Measurements from ENCODE around the gene TP53INP2. TPM values are rescaled to one million over a fixed set of nuclear protein-coding genes. Genes with fewer than 3 reads are reported as not detected.

The TP53INP2 gene
- total and polyA plus RNA-seq, 2 of the 8 experiments (the other 6 are each of a cell fraction or from before 2014, with no cell fraction given) = 2.4 to 4.8 TPM

DNA sequence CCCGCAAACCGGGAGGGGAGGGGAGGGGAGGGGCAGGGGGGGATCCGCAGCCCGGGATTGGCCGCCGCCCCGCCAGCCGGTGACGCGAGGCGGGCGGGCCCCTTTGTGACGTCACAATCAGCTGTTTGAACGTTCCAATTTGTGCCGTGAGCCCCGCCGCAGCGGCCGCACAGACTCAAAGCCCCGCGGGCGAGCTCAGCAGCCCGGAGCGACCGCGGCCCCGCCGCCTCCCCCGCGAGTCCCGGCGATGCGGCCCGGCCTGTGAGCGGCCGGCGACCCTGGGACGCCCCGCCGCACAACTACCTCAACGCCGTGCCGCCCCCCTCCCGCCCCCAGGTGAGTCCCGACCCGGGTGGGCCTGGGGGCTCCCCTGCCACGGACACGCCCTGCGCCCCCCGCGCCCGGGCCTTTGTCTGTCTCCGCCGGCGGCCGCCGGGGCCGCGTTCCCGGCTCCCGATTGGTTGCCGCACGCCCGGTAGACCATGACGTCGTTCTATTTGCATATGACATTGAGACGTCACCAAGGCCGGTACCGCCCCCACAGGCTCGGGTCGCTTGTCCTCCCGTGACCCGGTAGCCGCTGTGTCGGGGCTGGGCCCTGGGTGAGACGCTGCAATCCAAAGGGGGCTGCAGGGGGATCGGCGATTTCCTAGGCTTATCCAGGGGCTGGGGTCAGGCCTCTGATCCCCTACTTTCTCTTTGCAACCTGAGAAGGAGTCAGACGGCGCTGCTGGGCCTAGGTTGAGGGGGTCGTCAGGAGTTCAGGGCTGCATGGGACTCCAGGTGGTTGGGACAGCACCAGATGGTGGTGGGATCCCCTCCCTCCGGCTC is at the start of gene TP53INP2 (continued):
- TF ChIP-seq, protein P1, sequence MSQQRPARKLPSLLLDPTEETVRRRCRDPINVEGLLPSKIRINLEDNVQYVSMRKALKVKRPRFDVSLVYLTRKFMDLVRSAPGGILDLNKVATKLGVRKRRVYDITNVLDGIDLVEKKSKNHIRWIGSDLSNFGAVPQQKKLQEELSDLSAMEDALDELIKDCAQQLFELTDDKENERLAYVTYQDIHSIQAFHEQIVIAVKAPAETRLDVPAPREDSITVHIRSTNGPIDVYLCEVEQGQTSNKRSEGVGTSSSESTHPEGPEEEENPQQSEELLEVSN (IDR thresholded peaks at IDR 0.05) = no peak
- TF ChIP-seq TAF1 (IDR thresholded peaks at IDR 0.05; ENCODE audit: low read depth, low read length) (peak; percentile 70; the same call in 1 of the 2 replicates), POLR2A (IDR thresholded peaks at IDR 0.05; ENCODE audit: control extremely low read depth in 1 of 2, low read depth in 2 of 2, low read length in 2 of 2) (peak; percentile 64 to 66), YY1 (IDR thresholded peaks at IDR 0.05; ENCODE audit: low read depth, low read length) (no peak), CBX8 (IDR thresholded peaks at IDR 0.05; ENCODE audit: borderline replicate concordance, low read depth, low read length) (no peak), NRF1 (IDR thresholded peaks at IDR 0.05; ENCODE audit: low read depth, low read length) (no peak), CHD2 (IDR thresholded peaks at IDR 0.05; ENCODE audit: low read length) (no peak), RXRA (IDR thresholded peaks at IDR 0.05; ENCODE audit: insufficient read depth, low read depth, low read length) (peak; percentile 15; the same call in 1 of the 2 replicates), SP4 (IDR thresholded peaks at IDR 0.05; ENCODE audit: low read length) (peak; percentile 30; the same call in 1 of the 2 replicates), EGR1 (IDR thresholded peaks at IDR 0.05; ENCODE audit: borderline replicate concordance, low read depth, low read length) (no peak), SIN3A (conservative IDR thresholded peaks at IDR 0.05 in 1 of 2, IDR thresholded peaks at IDR 0.05 in 1 of 2; ENCODE audit: low read depth in 1 of 2, low read length in 2 of 2) (peak in 1 of 2 experiments; percentile 65; a peak in 2 of 4 replicates), FOSL1 (IDR thresholded peaks at IDR 0.05; ENCODE audit: insufficient read depth, low read depth, low read length) (no peak), MAFK (IDR thresholded peaks at IDR 0.05; ENCODE audit: low read depth, low read length) (no peak), TCF12 (IDR thresholded peaks at IDR 0.05; ENCODE audit: low read depth, low read length) (0 out of 2 replicates have a peak, but pooled peaks have one; percentile 32), CHD1 (IDR thresholded peaks at IDR 0.05; ENCODE audit: low read depth, low read length) (no peak), ASH2L (IDR thresholded peaks at IDR 0.05; ENCODE audit: low read length) (peak; percentile 26), TBP (IDR thresholded peaks at IDR 0.05; ENCODE audit: low read depth, low read length) (no peak; the same call in 1 of the 2 replicates), EZH2 (IDR thresholded peaks at IDR 0.05; ENCODE audit: low read depth, low read length, severe bottlenecking) (no peak), HDAC2 (IDR thresholded peaks at IDR 0.05; ENCODE audit: borderline replicate concordance in 1 of 2, low read depth in 2 of 2, low read length in 2 of 2) (peak in 1 of 2 experiments; percentile 51; a peak in 1 of 4 replicates)
- TF ChIP-seq, protein P2, sequence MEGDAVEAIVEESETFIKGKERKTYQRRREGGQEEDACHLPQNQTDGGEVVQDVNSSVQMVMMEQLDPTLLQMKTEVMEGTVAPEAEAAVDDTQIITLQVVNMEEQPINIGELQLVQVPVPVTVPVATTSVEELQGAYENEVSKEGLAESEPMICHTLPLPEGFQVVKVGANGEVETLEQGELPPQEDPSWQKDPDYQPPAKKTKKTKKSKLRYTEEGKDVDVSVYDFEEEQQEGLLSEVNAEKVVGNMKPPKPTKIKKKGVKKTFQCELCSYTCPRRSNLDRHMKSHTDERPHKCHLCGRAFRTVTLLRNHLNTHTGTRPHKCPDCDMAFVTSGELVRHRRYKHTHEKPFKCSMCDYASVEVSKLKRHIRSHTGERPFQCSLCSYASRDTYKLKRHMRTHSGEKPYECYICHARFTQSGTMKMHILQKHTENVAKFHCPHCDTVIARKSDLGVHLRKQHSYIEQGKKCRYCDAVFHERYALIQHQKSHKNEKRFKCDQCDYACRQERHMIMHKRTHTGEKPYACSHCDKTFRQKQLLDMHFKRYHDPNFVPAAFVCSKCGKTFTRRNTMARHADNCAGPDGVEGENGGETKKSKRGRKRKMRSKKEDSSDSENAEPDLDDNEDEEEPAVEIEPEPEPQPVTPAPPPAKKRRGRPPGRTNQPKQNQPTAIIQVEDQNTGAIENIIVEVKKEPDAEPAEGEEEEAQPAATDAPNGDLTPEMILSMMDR (IDR thresholded peaks at IDR 0.05; ENCODE audit: control extremely low read depth in 1 of 3, insufficient read depth in 1 of 3, low read depth in 1 of 3, low read length in 3 of 3) = no peak
- TF ChIP-seq, protein P3, sequence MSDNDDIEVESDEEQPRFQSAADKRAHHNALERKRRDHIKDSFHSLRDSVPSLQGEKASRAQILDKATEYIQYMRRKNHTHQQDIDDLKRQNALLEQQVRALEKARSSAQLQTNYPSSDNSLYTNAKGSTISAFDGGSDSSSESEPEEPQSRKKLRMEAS (IDR thresholded peaks at IDR 0.05) = no peak
